Mucosa of descending colon (tissue), 3 donors: ENCODE results near the gene NME4. TPM values are rescaled to one million over a fixed set of nuclear protein-coding genes. Genes with fewer than 3 reads are reported as not detected.
"Not testable (repeated sequence)": the region's sequence is repeated elsewhere in the genome, so short reads cannot be mapped to it uniquely, and the experiment has no call there.

Source experiments
- ATAC-seq: fragments of 200-7000 bp; cut with Tn5 transposase; one replicate; pipeline ENCODE4 v1.9.1; 2020; ENCODE audit warnings: mild to moderate bottlenecking, moderate library complexity
- DNase-seq, 3 donors: peaks; one replicate each; pipeline ENCODE4 v3.0.0-alpha.2; 2020
- H3K36me3 ChIP-seq: fragments of 200-600 bp; one replicate; pipeline ENCODE4 v1.8.0; 2021; ENCODE audit warnings: low read depth, mild to moderate bottlenecking
- H3K4me1 ChIP-seq: fragments of 200-600 bp; one replicate; pipeline ENCODE4 v1.8.0; 2021; ENCODE audit warnings: low read depth, mild to moderate bottlenecking
- H3K4me3 ChIP-seq: fragments of 200-600 bp; one replicate; pipeline ENCODE4 v1.8.0; 2021; ENCODE audit warnings: mild to moderate bottlenecking
- H3K9me3 ChIP-seq: fragments of 200-600 bp; one replicate; pipeline ENCODE4 v1.8.0; 2021; ENCODE audit warnings: mild to moderate bottlenecking
- CTCF ChIP-seq: fragments of 200-600 bp; IDR thresholded peaks from one replicate; pipeline ENCODE4 v1.8.0; 2022; ENCODE audit warnings: antibody characterized with exemption, mild to moderate bottlenecking
- intact Hi-C, 2 donors: fragments of 100-400 bp; cut with DNase I in 1 of 2; cut with micrococcal nuclease in 1 of 2; formaldehyde crosslinking; loops; one replicate each; pipeline versions ENCODE4 v1.11.0 to v1.11.1; 2022; cut with DNase I, micrococcal nuclease
- total RNA-seq, 3 donors: library from RNA; stranded (reverse); fragmentation: NEBNext Ultra II Directional in 2 of 3; extraction: Animal tissue kit (Norgen Biotek cat#: 25700) in 2 of 3; gene quantifications; one replicate each; pipeline versions ENCODE4 v1.2.1 to v1.2.4, GENCODE V29; 2021 to 2023
- donor health status: DM: no; HTN: no; CAD: no; lungs with moderate emphysema.
- donor health status: DM: no; HTN: no; CAD: no.
- donor health status: DM: no; HTN: yes; CAD: no.

The NME4 gene
- total RNA-seq, 3 donors from 2014 or later, result 24.5 to 125 (median 43.6) TPM

- H3K9me3 ChIP-seq, result no peaks in the 10 kb centered on the region
- H3K4me1 ChIP-seq, result peaks cover 3% of the 10 kb centered on the region
- DNase-seq (no peak), ATAC-seq (no peak)
- no peak for TF ChIP-seq CTCF
- H3K36me3 ChIP-seq, result no peaks in the 10 kb centered on the region
- no peak overlapping the region for H3K4me3 ChIP-seq
- intact Hi-C loops, result no loop called here
Measured at GRCh38 chr16:405548-406506, 8.8 kb downstream of the NME4 start.

GRCh38 chr16:407253-407652 lies 10.3 kb downstream of the NME4 start:
- intact Hi-C loops, result no loop called here
- DNase-seq (no peak), ATAC-seq (no peak)
- Histone ChIP-seq H3K9me3 (no peaks in the 10 kb centered on the region), H3K36me3 (no peaks in the 10 kb centered on the region), H3K4me3 (no peak overlapping the region), H3K4me1 (no peaks in the 10 kb centered on the region)
- no peak for TF ChIP-seq CTCF

GRCh38 chr16:410516-411178 lies 13.6 kb downstream of the NME4 start:
- DNase-seq, result no peak
- H3K4me3 ChIP-seq, result no peak overlapping the region
- TF ChIP-seq CTCF, result no peak
- no peaks in the 10 kb centered on the region for H3K4me1 ChIP-seq
- no peak for ATAC-seq
- H3K9me3 ChIP-seq, result no peaks in the 10 kb centered on the region
- H3K36me3 ChIP-seq, result no peaks in the 10 kb centered on the region
- intact Hi-C loops, result no loop called here

- Histone ChIP-seq H3K4me3 (no peak overlapping the region), H3K36me3 (no peaks in the 10 kb centered on the region), H3K9me3 (no peaks in the 10 kb centered on the region), H3K4me1 (no peaks in the 10 kb centered on the region)
- TF ChIP-seq CTCF, result no peak
- peak; percentile 9 for ATAC-seq
- intact Hi-C loops, result no loop called here
- DNase-seq, result no peak
Measured at GRCh38 chr16:411576-412265, 14.7 kb downstream of the NME4 start.

- ATAC-seq, result no peak
Measured at GRCh38 chr16:414395-415169, 17.6 kb downstream of the NME4 start.

GRCh38 chr16:415170-415498 lies 18.1 kb downstream of the NME4 start:
- H3K9me3 ChIP-seq, H3K4me1 ChIP-seq, H3K36me3 ChIP-seq, H3K4me3 ChIP-seq, ATAC-seq, intact Hi-C loops, DNase-seq: not testable (repeated sequence)

More at GRCh38 chr16:414395-415169, 17.6 kb downstream of the NME4 start:
- no peak for TF ChIP-seq CTCF
- DNase-seq, result no peak
- intact Hi-C loops, result no loop called here
- Histone ChIP-seq H3K9me3 (no peaks in the 10 kb centered on the region), H3K36me3 (no peaks in the 10 kb centered on the region), H3K4me3 (no peak overlapping the region), H3K4me1 (no peaks in the 10 kb centered on the region)

GRCh38 chr16:422179-422578 lies 25.2 kb downstream of the NME4 start:
- H3K36me3 ChIP-seq, intact Hi-C loops, H3K9me3 ChIP-seq, H3K4me3 ChIP-seq, DNase-seq, ATAC-seq: not testable (repeated sequence)
- H3K4me1 ChIP-seq, result peaks cover 19% of the 10 kb centered on the region
